ENCODE data around the gene EXOC1L. TPM values are rescaled to one million over a fixed set of nuclear protein-coding genes. Genes with fewer than 3 reads are reported as not detected.

EXOC1L gene
- total RNA-seq, 2 donors from 2014 or later, result not detected

DNA sequence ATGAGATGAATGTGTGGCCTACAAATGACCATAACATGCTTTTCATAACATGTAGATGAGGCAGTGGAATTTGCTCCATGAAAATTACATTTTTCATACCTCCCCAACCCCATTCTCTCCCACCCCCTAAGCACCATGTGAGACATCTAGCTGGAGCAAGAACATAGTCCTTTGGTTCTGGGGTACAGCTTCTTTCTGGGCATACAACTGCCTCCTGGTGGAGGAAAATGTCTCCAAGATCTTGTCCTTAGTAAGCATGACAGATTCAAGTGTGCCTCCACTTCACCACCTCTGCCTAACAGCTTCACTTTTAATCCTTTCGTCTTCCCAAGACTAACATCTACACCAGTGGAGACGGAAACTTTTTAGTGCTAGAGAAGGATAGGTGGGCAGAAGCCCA is 8.0 kb downstream of the EXOC1L start:
- Histone ChIP-seq H3K27ac (no peak overlapping the region), H3K9me3 (no peaks in the 10 kb centered on the region), H3K36me3 (replicated peaks in 1 of 2; ENCODE audit: insufficient read depth in 1 of 2, low read depth in 2 of 2) (no peaks in the 10 kb centered on the region), H3K4me3 (no peak overlapping the region), H3K4me1 (no peaks in the 10 kb centered on the region), H3K27me3 (no peaks in the 10 kb centered on the region)
- 43 to 47% methylated on average over 2 of the region's 2 CpGs for WGBS, 2 donors
- TF ChIP-seq, protein P1, sequence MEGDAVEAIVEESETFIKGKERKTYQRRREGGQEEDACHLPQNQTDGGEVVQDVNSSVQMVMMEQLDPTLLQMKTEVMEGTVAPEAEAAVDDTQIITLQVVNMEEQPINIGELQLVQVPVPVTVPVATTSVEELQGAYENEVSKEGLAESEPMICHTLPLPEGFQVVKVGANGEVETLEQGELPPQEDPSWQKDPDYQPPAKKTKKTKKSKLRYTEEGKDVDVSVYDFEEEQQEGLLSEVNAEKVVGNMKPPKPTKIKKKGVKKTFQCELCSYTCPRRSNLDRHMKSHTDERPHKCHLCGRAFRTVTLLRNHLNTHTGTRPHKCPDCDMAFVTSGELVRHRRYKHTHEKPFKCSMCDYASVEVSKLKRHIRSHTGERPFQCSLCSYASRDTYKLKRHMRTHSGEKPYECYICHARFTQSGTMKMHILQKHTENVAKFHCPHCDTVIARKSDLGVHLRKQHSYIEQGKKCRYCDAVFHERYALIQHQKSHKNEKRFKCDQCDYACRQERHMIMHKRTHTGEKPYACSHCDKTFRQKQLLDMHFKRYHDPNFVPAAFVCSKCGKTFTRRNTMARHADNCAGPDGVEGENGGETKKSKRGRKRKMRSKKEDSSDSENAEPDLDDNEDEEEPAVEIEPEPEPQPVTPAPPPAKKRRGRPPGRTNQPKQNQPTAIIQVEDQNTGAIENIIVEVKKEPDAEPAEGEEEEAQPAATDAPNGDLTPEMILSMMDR (IDR thresholded peaks at IDR 0.05), result no peak
- TF ChIP-seq POLR2A (IDR thresholded peaks at IDR 0.05), result no peak
- intact Hi-C loops (cut with DNase I), result no loop called here
- DNase-seq (no peak), ATAC-seq (no peak)

DNA sequence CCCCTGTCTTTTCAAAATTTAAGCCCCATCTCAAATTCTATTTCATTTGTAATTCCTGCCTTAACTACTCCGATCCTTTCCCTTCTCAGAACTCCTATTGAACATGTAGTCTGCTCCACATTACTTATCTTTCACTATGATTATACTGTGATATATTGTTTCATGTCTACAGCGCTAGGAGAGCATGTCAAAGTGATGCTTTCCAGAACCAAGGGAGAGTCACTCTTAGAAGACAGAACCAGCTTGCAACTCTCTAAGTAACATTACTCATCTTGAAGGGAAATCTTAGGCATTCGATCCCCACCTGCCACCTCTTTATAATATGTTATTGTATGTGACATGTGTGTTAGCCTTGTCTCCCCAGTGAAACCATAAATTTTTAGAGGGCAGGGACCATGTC is 10.5 kb downstream of the EXOC1L start:
- no peak for TF ChIP-seq POLR2A (IDR thresholded peaks at IDR 0.05)
- H3K27me3 ChIP-seq, result no peaks in the 10 kb centered on the region
- no peaks in the 10 kb centered on the region for H3K9me3 ChIP-seq
- DNase-seq, result no peak
- H3K4me1 ChIP-seq, result no peaks in the 10 kb centered on the region
- intact Hi-C loops (cut with DNase I), result no loop called here
- WGBS, 2 donors, result 66% methylated on average over 3 of the region's 3 CpGs
- no peak overlapping the region for H3K4me3 ChIP-seq
- no peak for ATAC-seq
- H3K27ac ChIP-seq, result no peak overlapping the region
- no peaks in the 10 kb centered on the region for H3K36me3 ChIP-seq (replicated peaks in 1 of 2; ENCODE audit: insufficient read depth in 1 of 2, low read depth in 2 of 2)

DNA sequence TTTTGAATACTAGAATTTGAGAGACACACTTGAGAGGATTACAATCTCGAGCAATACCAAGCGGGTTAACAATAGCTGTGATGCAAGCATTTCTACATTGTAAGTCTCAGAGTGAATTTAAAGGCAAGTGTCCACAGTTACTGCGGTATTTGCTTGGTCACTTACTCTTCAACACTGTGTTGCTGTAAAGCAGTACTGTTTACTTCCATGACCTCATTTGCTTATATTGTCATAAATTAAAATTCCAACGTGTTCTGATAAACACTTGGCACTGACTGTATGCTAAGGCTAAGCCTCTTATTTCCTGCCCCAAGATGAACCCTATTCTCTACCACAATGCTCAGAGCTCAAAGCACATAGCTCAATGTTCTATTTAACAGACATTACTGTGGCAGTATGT is 11.1 kb downstream of the EXOC1L start:
- intact Hi-C loops (cut with DNase I), result no loop called here
- ATAC-seq (no peak), DNase-seq (no peak)
- H3K36me3 ChIP-seq (replicated peaks in 1 of 2; ENCODE audit: insufficient read depth in 1 of 2, low read depth in 2 of 2), result no peaks in the 10 kb centered on the region
- H3K9me3 ChIP-seq, result no peaks in the 10 kb centered on the region
- TF ChIP-seq, protein P1 (IDR thresholded peaks at IDR 0.05), result no peak
- TF ChIP-seq POLR2A (IDR thresholded peaks at IDR 0.05), result no peak
- 38 to 39% methylated on average over 4 of the region's 4 CpGs for WGBS, 2 donors
- no peak overlapping the region for H3K4me3 ChIP-seq
- no peak overlapping the region for H3K27ac ChIP-seq
- no peaks in the 10 kb centered on the region for H3K4me1 ChIP-seq
- H3K27me3 ChIP-seq, result no peaks in the 10 kb centered on the region

DNA sequence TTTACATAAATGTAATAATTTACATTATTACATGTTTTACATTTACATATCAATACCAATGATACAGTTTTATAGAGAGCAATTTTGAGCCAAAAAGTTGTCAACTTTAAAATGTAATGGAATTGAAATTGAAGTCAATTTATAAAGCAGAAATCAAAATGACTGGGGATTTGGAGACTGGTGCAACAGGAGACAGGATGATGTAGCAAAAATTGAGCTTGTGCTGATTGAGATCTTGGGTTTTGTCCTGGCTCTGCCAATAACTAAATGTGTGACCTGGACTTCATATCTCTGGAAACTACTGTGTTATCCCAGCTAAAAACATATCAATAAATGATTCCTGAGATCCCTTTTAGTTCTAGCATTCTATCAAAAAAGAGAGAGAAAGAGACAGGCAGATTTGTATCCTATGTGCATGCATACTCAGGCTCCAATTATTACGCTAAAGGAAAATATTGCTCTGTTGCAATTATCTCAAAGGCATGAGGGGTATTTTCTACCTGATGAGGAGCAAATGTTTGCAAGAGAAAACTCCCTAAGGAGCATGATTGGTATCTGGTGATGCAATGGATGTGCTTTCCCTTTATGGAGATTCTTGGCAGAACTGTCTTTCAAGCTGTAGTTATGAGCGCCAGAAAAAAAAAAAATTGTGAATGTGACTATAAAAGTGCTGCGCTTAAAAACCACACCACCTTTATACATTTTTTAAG is 14.7 kb downstream of the EXOC1L start:
- H3K27me3 ChIP-seq, result no peaks in the 10 kb centered on the region
- 85 to 88% methylated on average over 3 of the region's 3 CpGs for WGBS, 2 donors
- DNase-seq, result no peak

DNA sequence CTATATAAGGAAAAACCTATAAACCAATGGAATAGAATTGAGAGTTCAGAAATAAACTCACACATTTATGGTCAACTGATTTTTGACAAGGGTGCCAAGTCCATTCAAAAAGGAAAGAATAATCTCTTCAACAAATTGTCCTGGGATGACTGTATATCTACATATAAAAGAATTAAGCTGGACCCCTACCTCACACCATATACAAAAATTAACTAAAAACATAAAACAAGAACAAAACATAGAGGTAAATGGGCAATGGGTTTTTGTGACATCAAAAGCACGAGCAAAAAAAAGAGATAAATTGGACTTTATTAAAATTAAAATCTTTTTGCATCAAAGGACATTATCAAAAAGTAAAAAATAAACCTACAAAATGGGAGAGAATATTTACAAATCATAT is 18.3 kb downstream of the EXOC1L start:
- intact Hi-C loops (cut with DNase I), result no loop called here
- no peaks in the 10 kb centered on the region for H3K27me3 ChIP-seq
- H3K9me3 ChIP-seq, result no peaks in the 10 kb centered on the region
- no peaks in the 10 kb centered on the region for H3K4me1 ChIP-seq
- TF ChIP-seq, protein P1 (IDR thresholded peaks at IDR 0.05), result no peak
- TF ChIP-seq POLR2A (IDR thresholded peaks at IDR 0.05), result no peak
- DNase-seq (no peak), ATAC-seq (no peak)
- no peak overlapping the region for H3K4me3 ChIP-seq
- WGBS, 2 donors, result 51 to 78% methylated on average over 1 of the region's 1 CpG
- H3K27ac ChIP-seq, result no peak overlapping the region
- H3K36me3 ChIP-seq (replicated peaks in 1 of 2; ENCODE audit: insufficient read depth in 1 of 2, low read depth in 2 of 2), result no peaks in the 10 kb centered on the region

More for the DNA sequence above, 14.7 kb downstream of the EXOC1L start:
- H3K4me1 ChIP-seq, result no peaks in the 10 kb centered on the region
- no peak overlapping the region for H3K4me3 ChIP-seq
- intact Hi-C loops (cut with DNase I), result no loop called here
- ATAC-seq, result no peak
- no peaks in the 10 kb centered on the region for H3K36me3 ChIP-seq (replicated peaks in 1 of 2; ENCODE audit: insufficient read depth in 1 of 2, low read depth in 2 of 2)
- no peaks in the 10 kb centered on the region for H3K9me3 ChIP-seq
- no peak overlapping the region for H3K27ac ChIP-seq
- TF ChIP-seq, protein P1 (IDR thresholded peaks at IDR 0.05), result no peak
- no peak for TF ChIP-seq POLR2A (IDR thresholded peaks at IDR 0.05)
